Lung microvascular endothelial cell (primary cell): ENCODE data around the gene CALY. TPM values are rescaled to one million over a fixed set of nuclear protein-coding genes. Genes with fewer than 3 reads are reported as not detected.

Source experiments
- DNase-seq, 2 donors: peaks; one replicate each; pipeline versions ENCODE4 v3.0.0 to v3.0.0-alpha.2; 2010; ENCODE audit warnings: low read depth in 2 of 2
- total RNA-seq: library from RNA; depleted of rRNA; stranded (reverse); fragments of >200 nt; gene quantifications from 2 replicates; pipeline ENCODE4 v1.2.1, GENCODE V29; 2014

CALY gene
- total RNA-seq, 1 donor from 2014 or later: not detected

DNA sequence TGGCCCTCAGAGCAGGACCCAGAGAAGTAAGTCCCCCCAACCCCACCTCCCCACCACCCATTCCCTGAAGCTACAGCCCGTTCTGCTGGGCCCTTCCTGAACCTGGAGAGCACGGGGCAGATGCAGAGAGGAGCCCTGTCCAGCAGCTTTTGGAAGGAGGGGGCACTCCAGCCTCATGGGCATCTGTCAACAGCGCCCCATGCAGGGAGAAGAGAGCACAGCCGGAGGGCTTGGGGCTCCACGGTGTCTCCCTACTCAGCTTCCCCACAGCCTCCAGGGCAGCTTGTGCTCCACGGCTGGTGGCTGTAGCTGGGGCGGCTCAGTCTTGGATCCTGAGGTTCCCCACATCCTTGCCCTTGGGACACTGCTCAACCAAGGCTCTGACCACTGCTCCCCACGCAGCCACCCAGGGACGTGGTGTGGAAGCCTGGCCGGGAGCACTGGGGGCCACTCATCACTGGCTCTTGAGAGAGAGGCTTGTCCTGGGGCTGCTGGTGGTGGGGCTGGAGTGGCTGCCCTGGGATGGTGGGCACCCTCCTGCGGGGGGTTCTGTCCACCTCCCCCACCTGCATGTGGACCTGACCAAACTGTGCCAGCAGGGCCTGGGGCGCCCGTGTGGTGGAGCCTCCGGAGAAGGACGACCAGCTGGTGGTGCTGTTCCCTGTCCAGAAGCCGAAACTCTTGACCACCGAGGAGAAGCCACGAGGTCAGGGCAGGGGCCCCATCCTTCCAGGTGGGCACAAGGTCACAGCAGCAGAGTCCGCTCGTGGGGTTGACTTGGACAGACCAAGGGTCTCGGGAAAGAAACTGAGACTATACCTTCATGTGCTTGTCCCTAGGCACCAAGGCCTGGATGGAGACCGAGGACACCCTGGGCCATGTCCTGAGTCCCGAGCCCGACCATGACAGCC lies 15.0 kb upstream of the CALY start:
- DNase-seq: no peak

DNA sequence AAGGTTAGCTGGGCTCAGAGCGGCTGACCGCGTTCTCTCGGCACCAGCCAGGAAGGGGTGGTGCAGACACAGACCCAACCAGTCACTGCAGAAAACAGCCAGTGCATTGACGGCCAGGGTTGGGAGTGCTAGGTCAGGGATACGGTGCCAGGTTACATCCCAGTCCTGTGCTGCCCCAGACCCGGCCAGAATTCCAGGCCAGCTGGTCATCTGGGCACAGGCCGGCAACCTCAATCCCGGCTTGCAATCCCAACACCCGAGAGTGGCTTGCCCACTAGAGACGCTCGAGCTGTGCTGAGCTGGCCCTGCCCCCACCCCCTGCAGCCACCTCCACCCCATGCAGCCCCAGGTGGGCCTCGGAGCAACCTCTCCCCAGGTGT lies 14.2 kb upstream of the CALY start:
- no peak for DNase-seq

DNA sequence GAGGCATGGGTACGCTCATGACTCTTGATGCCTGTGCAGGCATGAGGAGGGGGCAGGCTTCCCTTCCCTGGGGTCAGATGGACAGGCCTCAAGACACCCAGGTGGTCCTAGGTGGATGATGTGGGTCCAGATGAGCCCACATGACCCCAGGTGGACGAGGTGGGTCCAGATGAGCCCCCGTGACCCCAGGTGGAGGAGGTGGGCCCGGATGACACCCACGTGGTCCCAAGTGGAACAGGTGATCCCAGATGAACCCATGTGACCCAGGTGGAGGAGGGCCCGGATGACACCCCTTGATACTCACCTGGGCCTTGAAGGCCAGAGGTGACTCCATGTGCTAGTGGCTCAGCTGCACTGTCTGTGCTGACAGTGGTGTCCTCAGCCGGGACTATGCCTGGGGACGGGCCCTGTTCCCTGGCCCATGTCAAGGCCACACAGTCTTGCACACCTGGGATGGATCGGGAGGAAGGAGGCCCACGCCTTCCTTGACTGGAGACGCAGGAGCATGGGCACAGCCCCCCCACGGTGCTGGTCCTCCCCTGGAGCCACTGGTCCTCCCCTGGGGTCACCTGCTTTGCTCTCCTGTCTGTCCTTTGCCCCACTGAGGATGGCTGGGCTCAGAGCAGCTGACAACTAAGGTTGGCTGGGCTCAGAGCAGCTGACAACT lies 13.7 kb upstream of the CALY start:
- DNase-seq: no peak

- no peak for DNase-seq
Observed at GRCh38 chr10:133349577-133350011, 12.9 kb upstream of the CALY start.

DNA sequence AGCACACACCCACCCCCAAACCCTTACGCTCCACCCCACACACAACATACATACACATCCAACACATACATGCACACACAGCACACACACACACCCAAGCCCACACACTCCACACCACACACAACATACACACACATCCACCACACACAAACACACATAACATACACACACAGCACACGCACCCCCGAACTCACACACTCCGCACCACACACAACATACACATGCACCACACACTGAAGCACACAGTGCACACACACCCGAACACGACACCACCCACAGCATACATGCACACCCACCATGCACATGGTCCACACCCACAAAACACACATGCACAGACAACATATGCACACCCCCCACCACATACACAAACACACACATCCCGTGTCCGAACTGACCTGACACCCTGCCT lies 12.5 kb upstream of the CALY start:
- no peak for DNase-seq

DNA sequence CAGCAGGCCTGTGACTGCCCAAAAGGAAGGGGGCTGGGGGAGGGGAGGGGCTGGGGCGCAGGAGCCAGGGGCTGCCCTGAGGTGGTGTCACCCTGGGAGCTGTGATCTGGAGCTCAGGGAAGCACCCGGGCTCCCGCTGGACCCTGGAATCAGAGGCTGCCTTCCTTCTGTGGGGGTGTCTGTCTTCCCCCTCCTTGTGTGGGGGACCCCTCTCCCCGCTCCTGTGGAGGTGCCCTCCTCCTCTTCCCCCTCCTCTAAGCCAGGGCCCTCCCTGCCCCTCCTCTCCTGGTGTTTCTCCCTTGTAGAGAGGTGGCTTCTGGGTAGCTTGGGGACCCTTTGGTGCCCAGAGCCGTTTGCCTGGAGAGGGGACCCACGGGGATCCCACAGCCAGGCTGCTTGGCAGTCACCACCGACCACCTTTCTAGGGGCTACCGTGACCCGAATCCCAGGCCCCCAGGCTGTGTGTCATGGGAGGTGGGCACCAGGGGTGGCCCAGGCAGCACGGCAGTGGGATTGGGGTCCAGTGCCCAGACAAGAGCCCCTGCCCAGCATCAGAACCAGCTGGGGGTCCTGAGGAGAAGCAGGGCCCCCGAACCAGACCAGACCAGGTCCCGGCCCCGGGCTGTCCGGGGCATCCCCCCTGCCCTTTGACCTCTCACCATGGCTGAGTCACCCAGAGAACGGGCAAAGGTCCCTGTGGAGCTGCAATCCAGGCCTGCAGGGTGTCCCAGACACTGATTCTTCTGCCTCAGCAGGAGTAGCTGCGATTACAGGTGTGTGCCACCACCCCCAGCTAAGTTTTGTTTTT lies 11.2 kb upstream of the CALY start:
- no peak for DNase-seq

GRCh38 chr10:133346413-133346812 lies 9.7 kb upstream of the CALY start:
- no peak for DNase-seq

DNA sequence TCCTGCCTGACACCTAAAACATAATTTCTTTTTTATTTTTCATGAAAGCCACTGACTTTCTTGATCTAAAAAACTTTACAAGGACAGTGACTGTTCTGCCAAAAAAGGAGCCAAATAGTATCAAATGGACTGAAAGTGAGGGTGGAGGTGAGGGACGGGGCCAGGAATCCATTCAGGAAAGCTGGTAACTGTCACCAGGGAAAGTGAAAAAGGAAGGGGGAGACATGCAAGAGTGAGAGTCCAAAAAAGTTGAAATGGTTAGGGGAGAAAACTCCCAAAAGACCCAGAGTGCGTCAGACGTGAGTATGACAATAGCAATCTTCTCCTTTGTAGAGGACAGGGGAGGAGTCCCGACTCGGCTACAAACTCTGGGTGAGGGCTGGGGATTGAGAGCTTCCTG lies 7.5 kb upstream of the CALY start:
- no peak for DNase-seq

GRCh38 chr10:133343558-133343957 lies 6.9 kb upstream of the CALY start:
- no peak for DNase-seq

- DNase-seq: no peak
Observed at GRCh38 chr10:133342942-133343341, 6.2 kb upstream of the CALY start.

GRCh38 chr10:133341983-133342382 lies 5.3 kb upstream of the CALY start:
- no peak for DNase-seq

DNA sequence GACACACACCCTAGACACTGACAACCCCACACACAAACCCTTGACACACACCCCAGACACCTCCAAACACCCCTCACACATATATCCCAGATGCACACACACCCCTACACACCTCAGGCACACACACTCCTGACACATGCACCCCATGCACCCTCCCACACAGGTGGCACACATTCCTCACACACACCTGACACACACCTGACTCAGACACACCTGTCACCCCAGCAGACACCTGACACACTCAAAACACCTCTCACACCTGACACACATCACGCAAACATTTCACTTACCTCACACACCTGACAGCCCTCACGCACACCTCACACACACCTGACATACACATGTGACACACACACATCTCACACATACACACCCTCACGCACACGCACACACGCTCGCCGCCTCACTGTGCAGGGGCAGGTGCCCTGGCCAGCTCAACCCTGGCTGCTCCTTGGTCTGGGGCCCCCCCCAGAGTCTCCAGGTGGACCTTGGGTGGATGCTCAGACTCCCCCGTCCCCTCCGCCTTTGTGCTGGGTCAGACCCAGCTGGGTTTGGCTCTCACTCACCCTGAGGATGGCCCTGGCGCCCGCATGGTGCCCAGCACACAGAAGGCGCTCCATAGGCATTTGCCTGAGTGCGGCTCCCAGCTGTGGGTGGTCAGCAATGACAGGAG lies 3.1 kb upstream of the CALY start:
- DNase-seq: no peak

DNA sequence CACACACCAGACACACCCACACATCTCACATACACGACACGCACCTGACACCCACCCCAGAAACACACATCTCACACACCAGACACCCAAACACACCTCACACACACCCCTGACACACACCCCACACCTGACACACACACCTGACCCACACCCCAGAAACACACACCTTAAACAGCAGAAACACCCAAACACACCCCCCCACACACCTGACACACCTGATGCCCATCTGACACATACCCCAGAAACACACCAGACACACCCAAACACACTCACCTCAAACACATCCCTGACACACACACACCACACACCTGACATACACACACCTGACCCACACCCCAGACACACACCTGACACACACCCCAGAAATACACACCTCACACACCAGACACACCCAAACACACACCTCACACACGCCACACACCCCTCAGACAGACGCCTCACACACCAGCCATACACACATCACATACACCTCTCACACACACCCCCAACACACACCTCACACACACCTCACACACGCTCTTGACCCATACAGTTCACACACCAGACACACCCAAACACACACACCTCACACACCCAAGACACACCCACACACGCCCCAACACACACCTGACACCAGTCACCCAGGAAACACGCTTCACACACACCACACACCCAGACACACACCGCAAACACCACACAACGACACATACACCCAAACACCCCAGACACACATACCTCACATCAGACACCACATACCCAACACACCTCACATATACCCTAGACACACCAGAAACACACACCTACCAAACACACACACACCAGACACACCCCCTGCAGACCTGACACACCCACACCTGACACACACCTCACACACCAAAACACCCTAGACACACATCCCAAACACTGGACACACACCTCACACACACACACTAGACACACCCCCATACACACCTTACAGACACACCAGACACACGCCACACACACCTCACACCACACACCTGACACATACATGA lies 1.7 kb upstream of the CALY start:
- DNase-seq: no peak

GRCh38 chr10:133337370-133337725 lies 652 bp upstream of the CALY start:
- DNase-seq: no peak

DNA sequence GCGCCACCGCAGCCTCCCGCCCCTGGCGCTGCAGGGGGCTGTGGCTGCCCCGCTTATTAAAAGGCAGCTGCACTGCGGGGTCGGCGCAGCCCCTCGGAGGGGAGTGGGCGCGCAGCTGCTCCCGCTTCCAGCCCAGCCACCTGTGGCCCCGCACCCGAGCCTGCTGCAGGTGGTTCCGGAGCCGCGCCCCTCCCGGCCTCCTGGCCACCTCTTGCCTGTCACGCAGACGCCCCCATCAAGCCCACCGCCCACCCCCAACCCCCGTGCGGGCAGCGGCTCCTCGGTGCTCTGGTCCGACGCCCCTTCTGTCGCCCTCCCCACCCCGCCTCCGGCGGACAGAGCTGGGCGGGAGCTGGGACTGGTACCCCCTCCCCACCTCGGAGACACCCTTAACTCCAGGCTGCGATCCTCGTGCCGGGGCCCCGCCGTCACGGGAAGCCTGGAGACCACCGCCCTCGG lies 549 bp downstream of the CALY start:
- no peak for DNase-seq

GRCh38 chr10:133335246-133336117 lies 1.2 kb downstream of the CALY start:
- peak in 1 of 2 donors; percentile 41 for DNase-seq

- no peak for DNase-seq
Observed at GRCh38 chr10:133334503-133335245, 2.0 kb downstream of the CALY start.

DNA sequence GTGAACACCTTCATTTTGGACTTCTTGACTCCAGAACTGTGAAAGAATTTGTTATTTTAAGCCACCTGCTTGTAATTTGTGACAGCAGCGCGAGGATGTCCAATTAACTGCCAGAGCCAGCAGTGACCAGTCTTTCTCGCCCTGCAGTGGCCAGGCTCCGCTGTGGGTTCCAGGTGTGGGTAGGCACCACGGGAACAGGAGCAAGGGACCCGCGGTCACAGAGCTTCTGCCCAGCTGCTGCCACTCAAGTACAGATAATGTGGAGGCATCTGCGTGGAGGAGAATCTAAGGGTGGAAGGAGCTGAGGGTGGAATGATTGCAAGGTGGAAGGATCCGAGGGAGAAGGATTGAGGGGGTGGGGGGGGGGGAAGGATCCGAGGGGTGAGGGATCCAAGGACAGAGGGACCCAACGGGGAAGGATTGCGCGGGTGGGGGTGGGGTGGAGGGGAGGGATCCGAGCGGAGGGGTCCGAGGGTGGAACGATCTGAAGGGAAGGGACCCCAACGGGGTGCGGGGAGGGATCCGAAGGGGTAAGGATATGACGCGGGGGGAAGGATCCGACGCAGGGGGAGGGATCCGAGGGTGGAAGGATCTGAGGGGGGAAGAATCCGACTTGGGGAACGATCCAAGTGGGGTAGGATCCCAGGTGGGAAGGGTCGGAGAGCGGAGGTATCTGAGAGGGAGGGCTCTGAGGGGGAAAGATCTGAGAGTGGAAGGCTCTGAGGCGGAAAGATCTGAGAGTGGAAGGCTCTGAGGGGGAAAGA lies 3.6 kb downstream of the CALY start:
- DNase-seq: no peak
